Measurements from ENCODE around the gene OBSCN.

DNA sequence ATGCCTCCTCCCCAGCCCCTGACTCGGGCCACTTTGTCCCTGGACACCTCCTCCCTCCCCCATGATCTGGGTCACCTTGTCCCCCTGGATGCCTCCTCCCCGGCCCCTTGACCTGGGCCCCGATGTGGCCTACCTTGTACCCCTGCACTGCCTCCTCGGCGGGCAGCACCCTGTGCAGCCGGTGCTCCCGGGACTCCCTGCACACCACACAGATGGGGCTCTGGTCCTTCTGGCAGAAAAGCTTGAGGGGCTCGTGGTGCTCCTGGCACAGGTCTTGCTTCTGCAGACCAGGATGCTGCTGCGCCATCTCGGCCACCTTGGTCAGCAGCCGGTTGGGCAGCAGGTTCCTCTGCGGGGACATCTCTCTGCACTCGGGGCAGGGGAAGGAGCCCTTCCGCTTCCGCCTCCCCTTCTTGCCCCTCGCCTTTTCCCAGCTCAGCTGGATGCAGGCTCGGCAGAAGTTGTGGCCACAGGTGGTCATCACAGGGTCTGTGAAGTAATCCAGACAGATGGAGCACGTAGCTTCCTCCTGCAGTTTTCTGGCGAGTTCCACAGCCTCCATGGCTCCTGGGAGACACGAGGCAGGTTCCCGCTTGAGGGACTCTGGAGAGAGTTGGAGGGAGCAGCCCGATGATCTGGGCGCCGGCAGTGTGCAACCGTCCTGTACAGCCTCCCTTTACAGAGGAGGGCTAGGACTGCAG is 206.8 kb downstream of the OBSCN start:
- TF ChIP-seq, protein P1, sequence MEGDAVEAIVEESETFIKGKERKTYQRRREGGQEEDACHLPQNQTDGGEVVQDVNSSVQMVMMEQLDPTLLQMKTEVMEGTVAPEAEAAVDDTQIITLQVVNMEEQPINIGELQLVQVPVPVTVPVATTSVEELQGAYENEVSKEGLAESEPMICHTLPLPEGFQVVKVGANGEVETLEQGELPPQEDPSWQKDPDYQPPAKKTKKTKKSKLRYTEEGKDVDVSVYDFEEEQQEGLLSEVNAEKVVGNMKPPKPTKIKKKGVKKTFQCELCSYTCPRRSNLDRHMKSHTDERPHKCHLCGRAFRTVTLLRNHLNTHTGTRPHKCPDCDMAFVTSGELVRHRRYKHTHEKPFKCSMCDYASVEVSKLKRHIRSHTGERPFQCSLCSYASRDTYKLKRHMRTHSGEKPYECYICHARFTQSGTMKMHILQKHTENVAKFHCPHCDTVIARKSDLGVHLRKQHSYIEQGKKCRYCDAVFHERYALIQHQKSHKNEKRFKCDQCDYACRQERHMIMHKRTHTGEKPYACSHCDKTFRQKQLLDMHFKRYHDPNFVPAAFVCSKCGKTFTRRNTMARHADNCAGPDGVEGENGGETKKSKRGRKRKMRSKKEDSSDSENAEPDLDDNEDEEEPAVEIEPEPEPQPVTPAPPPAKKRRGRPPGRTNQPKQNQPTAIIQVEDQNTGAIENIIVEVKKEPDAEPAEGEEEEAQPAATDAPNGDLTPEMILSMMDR (conservative IDR thresholded peaks at IDR 0.05; ENCODE audit: low read length): no peak
- no peak for TF ChIP-seq EZH2phosphoT487 (IDR thresholded peaks at IDR 0.05; ENCODE audit: borderline replicate concordance, low read depth, low read length)

Data from OCI-LY7 (cell line).